ENCODE measurements around the gene TNFRSF8. TPM values are rescaled to one million over a fixed set of nuclear protein-coding genes. Genes with fewer than 3 reads are reported as not detected.

The TNFRSF8 gene
- polyA plus RNA-seq, 1 donor (not counting 4 experiments of a cell fraction or from before 2014, with no cell fraction given), result 0.03 TPM

GRCh38 chr1:12095452-12096263 is 32.6 kb downstream of the TNFRSF8 start:
- no peak overlapping the region for H3K9ac ChIP-seq (ENCODE audit: control insufficient read depth, extremely low read depth, insufficient read depth, low read length)
- FAIRE-seq (no peak), DNase-seq (ENCODE audit: low read depth, low spot score) (no peak)
- no peaks in the 10 kb centered on the region for H3K9me1 ChIP-seq (ENCODE audit: control insufficient read depth, extremely low read depth, insufficient read depth, low read length)
- no peak for TF ChIP-seq EZH2 (IDR thresholded peaks at IDR 0.05; ENCODE audit: low read length)
- no peak for TF ChIP-seq CTCF (optimal IDR thresholded peaks at IDR 0.05 in 1 of 3, IDR thresholded peaks at IDR 0.05 in 1 of 3, conservative IDR thresholded peaks at IDR 0.05 in 1 of 3; ENCODE audit: extremely low read depth in 1 of 3, insufficient read depth in 2 of 3, low read length in 3 of 3)
- no peak overlapping the region for H3K4me3 ChIP-seq (ENCODE audit: control insufficient read depth in 2 of 3, extremely low read depth in 1 of 3, insufficient read depth in 2 of 3, low read depth in 1 of 3, low read length in 3 of 3)
- dilution Hi-C loops (cut with MboI; ENCODE audit: extremely low pct_ligation_motif_present, low sequenced_read_pairs), result no loop called here
- H4K20me1 ChIP-seq (ENCODE audit: control insufficient read depth, extremely low read depth, insufficient read depth, low read length), result no peaks in the 10 kb centered on the region
- no peaks in the 10 kb centered on the region for H3K27me3 ChIP-seq (ENCODE audit: control insufficient read depth, extremely low read depth, insufficient read depth, low read length)
- no peaks in the 10 kb centered on the region for H3K79me2 ChIP-seq (ENCODE audit: control insufficient read depth, insufficient read depth, low read length)
- H3K4me2 ChIP-seq (ENCODE audit: control insufficient read depth, extremely low read depth, insufficient read depth, low read depth, low read length), result no peak overlapping the region
- H3K36me3 ChIP-seq (ENCODE audit: control insufficient read depth in 2 of 2, extremely low read depth in 1 of 2, insufficient read depth in 2 of 2, low read length in 2 of 2), result no peaks in the 10 kb centered on the region
- no peaks in the 10 kb centered on the region for H3K9me3 ChIP-seq (ENCODE audit: control insufficient read depth, low read depth, low read length)
- no peaks in the 10 kb centered on the region for H3K4me1 ChIP-seq (ENCODE audit: control insufficient read depth, extremely low read depth, insufficient read depth, low read length)
- no peak overlapping the region for H3K27ac ChIP-seq (ENCODE audit: control insufficient read depth, insufficient read depth, low read length)
- no peak overlapping the region for H2AFZ ChIP-seq (ENCODE audit: control insufficient read depth, low read length)

- no peaks in the 10 kb centered on the region for H3K36me3 ChIP-seq (ENCODE audit: control insufficient read depth in 2 of 2, extremely low read depth in 1 of 2, insufficient read depth in 2 of 2, low read length in 2 of 2)
- dilution Hi-C loops (cut with MboI; ENCODE audit: extremely low pct_ligation_motif_present, low sequenced_read_pairs), result no loop called here
- H3K9me3 ChIP-seq (ENCODE audit: control insufficient read depth, low read depth, low read length), result no peaks in the 10 kb centered on the region
- no peaks in the 10 kb centered on the region for H3K27me3 ChIP-seq (ENCODE audit: control insufficient read depth, extremely low read depth, insufficient read depth, low read length)
- H3K4me1 ChIP-seq (ENCODE audit: control insufficient read depth, extremely low read depth, insufficient read depth, low read length), result no peaks in the 10 kb centered on the region
- TF ChIP-seq CTCF (optimal IDR thresholded peaks at IDR 0.05 in 1 of 3, IDR thresholded peaks at IDR 0.05 in 1 of 3, conservative IDR thresholded peaks at IDR 0.05 in 1 of 3; ENCODE audit: extremely low read depth in 1 of 3, insufficient read depth in 2 of 3, low read length in 3 of 3) (no peak), EZH2 (IDR thresholded peaks at IDR 0.05; ENCODE audit: low read length) (no peak)
- H3K9ac ChIP-seq (ENCODE audit: control insufficient read depth, extremely low read depth, insufficient read depth, low read length), result no peak overlapping the region
- DNase-seq (ENCODE audit: low read depth, low spot score) (no peak), FAIRE-seq (no peak)
- no peak overlapping the region for H2AFZ ChIP-seq (ENCODE audit: control insufficient read depth, low read length)
- H3K4me2 ChIP-seq (ENCODE audit: control insufficient read depth, extremely low read depth, insufficient read depth, low read depth, low read length), result no peak overlapping the region
- no peak overlapping the region for H3K27ac ChIP-seq (ENCODE audit: control insufficient read depth, insufficient read depth, low read length)
- no peaks in the 10 kb centered on the region for H3K79me2 ChIP-seq (ENCODE audit: control insufficient read depth, insufficient read depth, low read length)
- no peak overlapping the region for H3K4me3 ChIP-seq (ENCODE audit: control insufficient read depth in 2 of 3, extremely low read depth in 1 of 3, insufficient read depth in 2 of 3, low read depth in 1 of 3, low read length in 3 of 3)
- H4K20me1 ChIP-seq (ENCODE audit: control insufficient read depth, extremely low read depth, insufficient read depth, low read length), result no peaks in the 10 kb centered on the region
- no peaks in the 10 kb centered on the region for H3K9me1 ChIP-seq (ENCODE audit: control insufficient read depth, extremely low read depth, insufficient read depth, low read length)
Measured at GRCh38 chr1:12096615-12097014, 33.5 kb downstream of the TNFRSF8 start.

Measured in keratinocyte (primary cell).